Neural cell (in vitro differentiated cells): ENCODE results near the gene KCNQ2.

ENCODE experiments used
- CTCF ChIP-seq: fragments of 450-650 bp; IDR thresholded peaks from 2 replicates; pipeline ENCODE4 v1.5.1; 2014; ENCODE audit warnings: antibody characterized with exemption, mild to moderate bottlenecking, moderate library complexity; ENCODE audit not compliant: poor library complexity, severe bottlenecking
- EP300 ChIP-seq: fragments of 450-650 bp; conservative IDR thresholded peaks from 2 replicates; pipeline ENCODE4 v1.6.1; 2014; ENCODE audit warnings: antibody characterized with exemption, mild to moderate bottlenecking, moderate library complexity; ENCODE audit not compliant: poor library complexity, severe bottlenecking
- EZH2 ChIP-seq: fragments of 200-600, 300-800 bp; shearing (Covaris generic), sonication (generic); IDR thresholded peaks from 2 replicates; pipeline ENCODE4 v1.6.1; 2014; ENCODE audit warnings: antibody characterized with exemption, low read length, borderline replicate concordance, mild to moderate bottlenecking; ENCODE audit not compliant: insufficient read depth, poor library complexity, severe bottlenecking
- POLR2AphosphoS5 ChIP-seq: IDR thresholded peaks from 2 replicates; pipeline ENCODE4 v1.6.1; 2012
- TAF1 ChIP-seq: IDR thresholded peaks from 2 replicates; pipeline ENCODE4 v1.6.1; 2012; ENCODE audit warnings: low read depth

GRCh38 chr20:63373996-63374395 lies 98.5 kb downstream of the KCNQ2 start:
- no peak for TF ChIP-seq CTCF
- TF ChIP-seq EP300: no peak
- no peak for TF ChIP-seq EZH2
- TF ChIP-seq POLR2AphosphoS5: no peak
- no peak for TF ChIP-seq TAF1
